Fibroblast of skin of scalp (primary cell): ENCODE results near the gene TRIO.

ENCODE experiments used
- DNase-seq: peaks from one replicate; pipeline ENCODE4 v3.0.0-alpha.2; 2013

Gene TRIO

GRCh38 chr5:14267991-14268708 lies 125.0 kb downstream of the TRIO start:
- peak; percentile 95 for DNase-seq

DNA sequence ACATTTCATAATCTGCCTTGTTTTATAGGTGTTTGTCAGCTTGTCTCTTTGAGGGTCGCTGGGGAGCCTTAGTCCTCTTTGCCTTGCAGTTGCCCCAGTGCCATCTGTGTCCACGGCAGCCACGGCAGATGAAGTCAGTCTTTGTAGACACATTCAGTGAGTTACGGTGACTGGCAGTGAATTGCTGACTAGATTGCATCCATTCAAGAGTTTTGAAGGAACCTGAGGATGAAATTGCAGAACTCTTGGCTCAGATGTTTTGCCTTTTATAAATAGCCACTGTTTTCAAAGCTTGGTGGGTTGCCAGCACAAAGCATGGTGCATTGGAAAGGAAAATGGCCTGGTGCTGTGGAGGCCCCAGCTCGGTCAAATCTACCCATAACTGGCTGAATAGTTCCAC lies 125.6 kb downstream of the TRIO start:
- DNase-seq, result peak; percentile 54

DNA sequence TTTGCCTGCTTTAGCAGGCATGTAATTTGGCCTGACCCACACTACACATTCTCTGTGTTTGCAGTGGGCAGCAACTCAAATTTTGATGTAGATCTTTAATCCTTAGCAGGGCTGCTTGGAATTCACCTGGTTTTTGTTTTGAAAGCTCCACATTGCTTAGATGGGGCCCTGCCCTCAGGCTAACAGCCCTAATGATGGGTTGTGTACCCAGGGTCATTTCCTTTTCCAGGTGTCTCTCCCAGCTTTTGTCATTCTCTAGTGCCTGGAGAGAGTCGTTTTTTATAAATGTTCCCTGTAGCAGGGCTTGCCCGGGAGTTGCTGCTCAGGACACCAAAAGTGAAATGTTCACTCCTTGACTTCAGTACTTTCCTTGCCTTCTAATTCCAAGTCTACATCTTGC lies 126.3 kb downstream of the TRIO start:
- no peak for DNase-seq

DNA sequence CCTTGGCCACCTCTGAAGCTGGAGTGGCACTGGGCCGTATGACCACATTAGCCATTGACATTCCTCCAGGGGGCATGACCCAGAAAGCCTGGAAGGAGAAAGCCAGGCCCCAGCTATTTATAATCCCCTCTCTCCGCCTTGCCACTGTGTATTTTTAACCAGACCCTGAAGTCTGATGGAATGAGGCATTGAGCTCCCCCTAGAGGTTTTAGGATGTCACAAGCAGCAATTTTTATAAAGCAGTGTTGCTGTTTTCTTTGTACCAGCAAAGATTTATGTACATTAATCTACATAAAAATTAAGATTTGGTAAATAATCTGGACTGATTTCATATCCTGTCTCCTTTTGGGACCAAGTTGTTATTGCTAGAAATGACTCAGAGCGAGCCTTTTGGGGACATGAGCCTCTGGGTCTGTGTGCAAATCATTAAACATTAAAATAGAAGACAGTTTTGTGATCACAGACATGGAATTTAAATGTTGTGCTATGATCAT lies 127.1 kb downstream of the TRIO start:
- DNase-seq, result peak; percentile 85

- DNase-seq, result no peak
These were observed 129.5 kb downstream of the TRIO start for GRCh38 chr5:14272548-14273205.

DNA sequence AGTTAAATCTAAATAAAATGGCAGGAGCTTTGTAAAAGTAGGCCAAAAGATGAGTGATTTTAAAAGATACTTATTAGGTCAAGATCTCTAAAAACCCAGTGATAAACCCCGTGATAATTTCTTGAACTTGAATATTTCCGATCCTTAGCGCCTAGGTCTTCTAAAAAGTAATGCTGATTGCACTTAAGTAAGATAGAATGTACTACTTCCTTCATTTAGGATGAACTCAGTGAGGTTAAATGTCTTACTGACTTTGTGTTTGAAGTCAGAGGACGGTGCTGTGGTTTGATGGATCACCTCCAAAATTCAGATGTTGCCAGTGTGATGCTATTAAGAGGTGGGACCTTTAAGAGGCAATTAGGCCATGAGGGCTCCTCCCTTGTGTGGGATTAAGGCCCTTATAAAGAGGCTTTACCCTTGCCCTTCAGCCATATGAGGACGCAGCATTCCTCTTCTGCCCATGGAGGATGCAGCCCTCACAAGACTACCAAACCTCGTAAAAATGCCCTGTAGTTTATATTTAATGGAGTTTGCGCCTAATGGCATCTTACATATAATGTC lies 130.1 kb downstream of the TRIO start:
- DNase-seq, result no peak

DNA sequence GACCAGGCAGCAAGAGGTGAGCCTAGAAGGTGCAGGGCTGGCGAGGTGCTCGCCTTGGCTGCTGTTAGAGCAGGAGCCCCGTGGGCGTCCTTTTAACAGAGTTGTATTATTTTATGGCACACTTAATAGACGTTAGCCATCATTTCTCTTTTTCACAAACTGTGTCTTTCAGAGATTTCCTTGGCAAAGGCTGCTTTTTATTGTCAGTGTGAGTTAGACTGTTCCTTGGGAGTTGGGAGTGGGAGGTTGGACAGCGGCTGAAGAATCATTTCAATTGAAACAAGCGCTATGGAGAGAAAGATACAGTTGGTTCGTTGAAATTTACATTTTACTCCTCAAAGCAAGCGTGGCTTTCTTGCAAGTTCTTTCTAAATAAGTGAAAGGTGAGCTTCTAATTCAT lies 133.2 kb downstream of the TRIO start:
- DNase-seq, result no peak

DNA sequence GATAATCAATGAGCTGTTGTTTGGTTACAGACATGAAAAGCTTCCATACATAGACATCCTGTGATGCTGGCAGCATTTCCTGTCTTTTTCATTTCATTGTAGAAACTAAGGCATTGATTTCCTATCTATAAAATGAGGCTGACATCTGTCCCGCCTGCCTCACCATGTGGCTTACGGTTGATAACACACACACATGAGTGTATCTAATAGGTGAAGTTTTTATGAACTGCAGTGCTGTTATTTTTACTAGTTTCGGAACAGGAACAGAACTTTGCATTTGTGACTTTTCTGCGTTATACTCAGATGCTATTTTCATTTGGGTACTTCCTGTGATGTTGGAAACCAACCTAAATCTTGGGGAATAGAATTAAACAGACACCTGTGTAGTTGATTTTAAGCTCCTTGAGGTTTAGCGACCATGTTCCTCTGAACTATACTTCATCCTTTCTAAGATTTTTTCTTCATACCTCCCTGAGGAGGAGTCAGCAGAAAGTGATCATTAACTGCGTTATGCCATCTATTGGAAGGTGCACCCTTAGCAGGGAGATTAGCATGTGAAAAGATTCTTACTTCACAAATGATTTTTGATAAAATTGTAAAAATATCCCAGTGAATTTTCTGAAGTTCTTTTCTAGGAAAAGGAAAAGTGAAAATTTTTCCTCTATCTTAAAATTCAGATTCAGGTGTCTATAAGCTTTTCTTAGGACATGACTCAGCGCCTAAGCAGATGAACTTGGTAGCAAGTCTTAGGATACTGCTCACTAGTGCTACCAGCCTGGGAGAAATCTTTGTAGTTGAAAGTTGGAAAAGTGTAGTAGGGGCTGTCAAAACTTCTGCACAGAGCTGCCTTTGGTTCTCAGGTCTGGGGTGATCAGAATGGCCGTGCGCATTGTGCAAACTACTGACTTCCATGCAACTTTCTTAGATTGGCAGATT lies 134.5 kb downstream of the TRIO start:
- DNase-seq, result no peak

DNA sequence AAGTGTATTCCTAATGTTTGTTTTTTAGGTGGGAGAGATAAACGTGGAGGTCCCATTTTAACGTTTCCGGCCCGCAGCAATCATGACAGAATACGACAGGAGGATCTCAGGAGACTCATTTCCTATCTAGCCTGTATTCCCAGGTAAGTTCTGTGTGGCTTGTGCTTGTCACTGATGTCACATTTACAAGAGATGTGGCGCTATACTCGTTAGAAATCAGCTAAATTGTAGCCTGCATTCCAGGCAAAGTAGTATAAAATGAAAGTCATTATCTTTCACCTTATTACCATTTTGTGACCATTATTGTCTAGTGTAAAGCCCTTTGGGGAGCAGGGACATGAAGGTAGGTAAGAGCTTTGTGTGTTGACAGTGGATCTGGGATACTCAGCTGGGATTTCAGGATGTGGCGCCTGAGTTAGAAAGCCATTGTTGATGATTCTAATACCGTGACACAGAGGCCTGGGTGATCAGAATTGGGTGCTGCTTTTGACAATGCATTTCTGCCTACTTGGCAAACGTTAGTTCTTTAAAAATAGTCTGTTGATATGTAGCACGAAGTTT lies 137.2 kb downstream of the TRIO start:
- no peak for DNase-seq

GRCh38 chr5:14281746-14282181 lies 138.6 kb downstream of the TRIO start:
- no peak for DNase-seq

DNA sequence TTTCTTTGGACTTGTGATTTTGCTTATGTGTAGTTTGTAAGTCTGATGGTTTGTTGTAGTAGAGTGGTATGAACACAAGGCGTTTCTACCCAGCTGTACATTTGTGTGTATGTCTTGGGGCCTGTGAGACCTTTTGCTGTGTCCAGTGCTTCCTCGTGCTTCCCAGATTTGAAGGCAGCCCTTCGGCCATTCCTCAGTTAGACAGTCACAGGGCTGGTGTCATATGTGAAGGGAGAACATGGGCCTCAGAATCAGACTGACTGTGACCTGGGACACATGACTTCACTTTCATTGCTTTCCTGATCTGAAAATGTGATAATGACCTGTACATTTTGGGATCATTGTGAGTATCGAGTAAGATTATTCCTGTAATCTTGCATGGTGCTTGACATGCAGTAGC lies 140.0 kb downstream of the TRIO start:
- no peak for DNase-seq

- DNase-seq, result no peak
These were observed 141.4 kb downstream of the TRIO start for GRCh38 chr5:14284392-14285148.

GRCh38 chr5:14286007-14286406 lies 142.9 kb downstream of the TRIO start:
- peak; percentile 31 for DNase-seq

- DNase-seq, result no peak
These were observed 143.7 kb downstream of the TRIO start for GRCh38 chr5:14286574-14287421.

GRCh38 chr5:14292766-14293658 lies 149.9 kb downstream of the TRIO start:
- no peak for DNase-seq

- no peak for DNase-seq
These were observed 152.5 kb downstream of the TRIO start for GRCh38 chr5:14295610-14296009.

- DNase-seq, result no peak
These were observed 153.6 kb downstream of the TRIO start for GRCh38 chr5:14296533-14297331.

DNA sequence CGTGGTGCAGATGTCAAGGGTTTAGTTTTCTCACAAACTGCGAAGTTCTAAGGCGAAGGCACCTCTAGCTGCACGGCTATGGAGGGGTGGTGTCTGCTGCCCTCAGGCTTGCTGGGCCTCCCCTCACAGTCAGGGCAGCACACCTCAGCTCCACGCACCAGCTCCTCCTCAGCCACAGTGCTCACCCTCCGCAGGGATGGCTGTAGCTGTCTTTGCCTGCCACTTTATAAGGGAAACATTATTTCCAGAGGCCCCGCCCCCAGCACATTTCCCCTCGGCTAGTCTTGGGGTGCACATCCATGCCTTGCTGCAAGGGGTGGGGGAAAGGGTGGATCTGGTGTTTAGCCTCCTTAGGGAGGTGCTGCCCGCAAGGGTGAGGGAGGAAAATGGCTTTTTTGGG lies 154.6 kb downstream of the TRIO start:
- DNase-seq, result no peak
